ENCODE data around the gene NUP210. TPM values are rescaled to one million over a fixed set of nuclear protein-coding genes. Genes with fewer than 3 reads are reported as not detected.

NUP210 gene
- polyA plus RNA-seq, 1 donor: 8.7 TPM

DNA sequence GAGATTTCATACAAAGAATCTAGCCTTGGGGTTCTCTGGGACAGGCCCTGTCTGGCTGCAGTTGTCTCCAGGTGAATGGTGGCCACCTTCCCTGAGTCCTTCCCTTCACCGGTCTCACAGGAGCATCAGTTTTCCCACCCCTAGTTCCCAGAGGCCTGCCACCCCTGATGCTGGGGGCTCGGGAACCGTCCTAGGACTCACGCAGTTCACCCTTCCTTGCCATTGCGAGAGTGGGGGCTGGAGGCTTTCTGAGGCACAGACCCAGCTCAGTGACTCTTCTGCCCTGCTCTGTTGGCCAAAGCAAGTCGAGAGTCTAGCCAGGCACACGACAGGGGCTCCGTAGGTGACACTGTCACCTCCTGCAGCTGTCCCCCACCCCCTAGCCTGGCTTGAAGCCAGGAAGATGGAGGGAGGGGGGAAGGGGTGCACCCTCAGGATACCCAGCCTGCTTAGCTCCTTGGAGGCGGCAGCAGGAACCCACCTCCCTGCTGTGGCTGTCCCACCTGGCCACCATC lies 130.3 kb downstream of the NUP210 start:
- DNase-seq (ENCODE audit: low read depth): no peak

DNA sequence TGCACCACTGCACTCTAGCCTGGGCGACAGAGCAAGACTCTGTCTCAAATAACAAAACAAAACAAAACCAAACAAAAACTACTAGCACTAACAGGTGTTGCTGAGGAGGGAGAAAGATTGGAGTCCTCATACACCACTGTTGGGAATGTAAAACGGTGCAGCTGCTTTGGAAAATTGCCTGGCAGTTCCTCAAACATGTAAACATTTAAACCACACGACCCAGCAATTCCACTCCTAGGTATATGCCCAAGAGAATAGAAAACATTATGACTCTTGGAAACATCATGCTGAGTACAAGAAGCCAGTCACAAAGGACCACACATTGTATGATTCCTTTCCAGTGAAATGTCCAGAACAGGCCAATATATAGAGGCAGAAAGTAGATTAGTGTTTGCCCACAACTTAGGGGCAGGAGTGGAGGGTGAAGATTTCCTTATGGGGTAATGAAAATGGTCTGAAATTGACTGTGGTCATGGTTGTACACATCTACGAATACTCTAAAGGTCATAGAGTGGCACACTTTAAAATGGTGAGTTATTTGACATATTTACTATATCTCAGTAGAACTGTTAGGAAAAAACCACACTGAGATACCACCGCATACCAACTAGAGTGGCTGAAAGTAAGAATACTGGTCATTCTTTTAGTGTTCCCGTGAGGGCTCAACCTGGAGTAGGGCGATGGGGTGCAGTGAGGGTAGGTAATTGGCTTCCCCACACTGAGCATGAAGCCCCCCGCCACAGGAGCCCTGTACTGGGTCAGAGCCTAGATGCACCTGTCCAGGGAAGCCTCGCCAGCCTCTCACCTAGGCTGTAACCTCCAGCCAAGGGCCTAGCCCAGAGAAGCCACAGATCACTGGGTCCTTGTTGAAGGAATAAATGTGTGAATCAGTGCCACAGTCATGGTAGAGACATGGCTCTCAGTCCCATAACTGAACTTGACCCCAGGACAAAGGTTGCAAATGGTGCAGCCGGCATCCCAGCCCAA lies 131.1 kb downstream of the NUP210 start:
- no peak for DNase-seq (ENCODE audit: low read depth)

DNA sequence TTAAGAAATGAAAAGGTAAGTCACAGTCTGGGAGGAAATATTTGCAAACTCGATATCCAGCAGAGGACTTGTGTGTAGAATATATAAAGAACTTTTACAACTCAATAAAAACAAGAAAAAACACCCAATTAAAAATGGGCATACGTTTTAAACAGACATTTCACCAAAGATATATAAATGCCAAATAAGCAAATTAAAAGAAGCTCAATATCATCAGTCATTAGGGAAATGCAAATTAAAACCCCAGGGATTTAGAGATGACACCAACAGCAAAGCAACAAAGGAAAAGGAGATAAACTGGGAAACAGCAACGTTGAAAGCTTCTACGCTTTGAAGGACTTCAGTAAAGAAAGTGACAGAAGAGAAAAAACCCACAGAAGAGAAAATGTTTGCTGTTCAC lies 132.3 kb downstream of the NUP210 start:
- DNase-seq (ENCODE audit: low read depth): no peak

DNA sequence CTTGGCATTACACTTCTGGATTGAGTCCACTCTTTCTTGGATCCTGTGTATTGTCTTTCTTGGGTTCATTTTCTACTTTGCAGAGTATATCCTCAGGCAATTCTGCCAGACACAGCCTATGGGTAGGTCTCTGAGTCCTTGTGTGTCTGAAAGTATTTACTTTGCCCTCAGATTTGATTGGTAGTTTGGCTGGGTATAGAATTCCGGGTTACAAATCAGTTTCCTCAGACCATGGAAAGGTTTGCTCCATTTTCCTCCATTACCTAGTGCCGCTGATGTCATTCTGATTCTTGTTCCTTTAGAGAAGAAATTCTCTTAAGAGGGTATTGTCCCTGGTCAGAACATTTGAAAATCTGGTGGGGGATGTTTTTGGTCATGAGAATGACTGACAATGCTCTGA lies 133.2 kb downstream of the NUP210 start:
- DNase-seq (ENCODE audit: low read depth): no peak

DNA sequence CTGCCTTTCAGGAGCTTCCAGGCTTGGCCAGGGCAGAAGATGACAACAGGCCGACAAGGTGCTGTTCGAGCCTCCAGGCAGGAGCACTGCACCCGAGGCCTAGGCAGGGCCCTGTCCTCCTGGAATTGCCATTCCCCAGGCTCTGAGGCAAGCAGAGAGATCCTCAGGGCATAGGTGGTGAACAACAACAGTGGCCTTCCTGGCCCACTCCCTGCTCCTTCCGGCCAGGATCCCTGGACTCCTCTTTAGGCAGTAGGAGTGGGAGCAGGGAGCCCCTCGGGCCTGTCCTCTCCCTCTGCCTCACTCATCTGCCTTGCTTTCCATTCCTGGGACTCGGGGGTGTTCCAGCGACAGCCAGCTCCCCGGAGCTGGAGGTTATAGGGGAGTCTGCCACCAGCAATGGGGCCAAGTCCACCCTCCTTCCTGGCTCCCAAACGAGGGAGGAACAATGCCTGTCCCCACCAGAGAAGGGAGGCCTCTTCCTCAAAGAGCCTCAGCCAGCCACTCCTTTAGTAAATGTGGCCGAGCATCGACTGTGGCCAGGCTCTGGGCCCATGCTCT lies 135.0 kb downstream of the NUP210 start:
- DNase-seq (ENCODE audit: low read depth): no peak

DNA sequence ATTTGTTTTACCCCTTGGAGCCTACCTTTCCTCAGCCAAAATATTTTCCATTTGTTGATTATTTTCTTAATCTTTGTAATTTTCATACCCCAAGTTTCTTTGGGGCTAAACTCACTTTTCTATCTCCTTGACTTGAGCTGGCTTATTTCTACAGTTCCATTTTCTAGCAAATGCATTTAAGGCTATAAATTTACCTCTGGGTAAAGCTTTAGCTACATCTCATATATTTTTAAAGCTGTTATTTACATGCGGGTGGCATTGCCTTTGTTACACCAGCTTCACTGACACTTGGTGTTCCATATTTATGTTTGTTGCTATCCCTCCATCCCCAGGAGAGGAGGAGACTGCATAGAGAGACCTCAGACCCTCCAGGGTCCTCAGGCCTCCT lies 136.3 kb downstream of the NUP210 start:
- DNase-seq (ENCODE audit: low read depth): no peak

DNA sequence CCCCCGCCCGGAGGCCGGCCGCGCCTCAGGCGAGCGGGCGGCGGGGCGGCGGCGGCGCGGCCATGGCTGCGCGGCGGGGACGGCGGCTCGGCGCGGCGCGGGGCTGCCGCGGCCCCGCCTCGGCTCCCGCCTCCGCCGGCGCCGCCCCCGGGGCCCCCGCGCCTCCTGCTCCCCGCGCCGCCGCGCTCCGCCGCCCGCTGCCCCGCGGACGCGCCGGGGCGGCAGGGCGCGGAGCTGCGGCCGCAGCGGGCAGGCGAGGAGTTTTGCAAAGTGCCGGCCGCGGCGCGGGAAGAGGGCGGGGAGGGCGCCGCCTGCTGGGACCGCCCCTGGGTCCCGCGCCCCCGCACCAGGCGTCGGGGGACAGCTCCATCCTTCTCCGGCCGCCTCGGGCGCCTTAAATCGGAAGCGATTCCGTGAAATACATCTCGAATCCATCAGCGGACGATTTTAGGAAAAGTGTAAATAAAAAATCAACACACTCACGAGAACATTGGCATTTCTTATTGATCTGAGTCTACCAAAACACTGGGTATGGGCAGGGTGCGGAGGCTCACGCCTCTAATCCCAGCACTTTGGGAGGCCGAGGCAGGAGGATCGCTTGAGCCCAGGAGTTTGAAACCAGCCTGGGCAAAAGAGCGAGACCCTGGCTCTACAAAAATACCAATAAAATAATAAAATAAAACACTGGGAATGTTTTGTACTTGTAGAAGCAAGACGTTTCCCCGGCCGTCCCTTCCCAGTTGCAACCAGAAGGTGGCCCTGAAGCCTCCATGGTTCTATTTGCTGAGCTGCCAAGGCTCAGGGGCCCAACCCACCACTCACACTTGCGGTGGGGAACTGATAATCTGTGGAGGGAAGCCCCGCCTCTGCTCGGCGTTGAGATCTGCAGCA lies 136.9 kb downstream of the NUP210 start:
- DNase-seq (ENCODE audit: low read depth): no peak

DNA sequence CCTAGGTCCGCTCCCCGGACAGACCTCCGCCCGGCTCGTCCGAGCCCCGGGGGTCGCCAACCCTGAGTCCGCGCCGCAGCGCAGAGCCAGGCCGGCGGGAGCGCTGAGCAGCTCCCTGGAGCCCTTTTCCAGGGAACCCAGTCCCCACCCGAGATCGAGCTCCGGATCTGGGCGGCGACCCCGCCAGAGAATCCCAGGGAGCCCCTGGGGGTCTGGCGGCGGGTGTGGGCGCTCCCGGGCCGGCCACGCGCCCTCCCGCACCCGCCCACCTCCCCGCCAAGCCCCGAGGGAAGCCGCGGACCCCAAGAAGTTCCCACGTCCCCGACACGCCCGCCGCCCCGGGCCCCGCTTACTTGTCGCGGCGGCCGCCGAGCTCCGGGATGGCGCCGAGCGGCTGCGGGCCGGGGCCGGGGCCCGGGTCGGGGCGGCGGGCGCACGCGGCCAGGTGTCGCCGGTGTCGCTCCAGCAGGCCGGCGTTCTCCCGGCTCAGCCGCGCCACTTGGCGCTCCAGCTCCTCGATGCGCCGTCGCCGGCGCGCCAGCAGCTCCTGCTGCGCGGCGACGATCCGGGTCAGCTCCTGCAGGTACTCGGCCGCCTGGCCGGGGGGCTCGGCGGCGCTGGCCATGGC lies 137.7 kb downstream of the NUP210 start:
- no peak for DNase-seq (ENCODE audit: low read depth)

DNA sequence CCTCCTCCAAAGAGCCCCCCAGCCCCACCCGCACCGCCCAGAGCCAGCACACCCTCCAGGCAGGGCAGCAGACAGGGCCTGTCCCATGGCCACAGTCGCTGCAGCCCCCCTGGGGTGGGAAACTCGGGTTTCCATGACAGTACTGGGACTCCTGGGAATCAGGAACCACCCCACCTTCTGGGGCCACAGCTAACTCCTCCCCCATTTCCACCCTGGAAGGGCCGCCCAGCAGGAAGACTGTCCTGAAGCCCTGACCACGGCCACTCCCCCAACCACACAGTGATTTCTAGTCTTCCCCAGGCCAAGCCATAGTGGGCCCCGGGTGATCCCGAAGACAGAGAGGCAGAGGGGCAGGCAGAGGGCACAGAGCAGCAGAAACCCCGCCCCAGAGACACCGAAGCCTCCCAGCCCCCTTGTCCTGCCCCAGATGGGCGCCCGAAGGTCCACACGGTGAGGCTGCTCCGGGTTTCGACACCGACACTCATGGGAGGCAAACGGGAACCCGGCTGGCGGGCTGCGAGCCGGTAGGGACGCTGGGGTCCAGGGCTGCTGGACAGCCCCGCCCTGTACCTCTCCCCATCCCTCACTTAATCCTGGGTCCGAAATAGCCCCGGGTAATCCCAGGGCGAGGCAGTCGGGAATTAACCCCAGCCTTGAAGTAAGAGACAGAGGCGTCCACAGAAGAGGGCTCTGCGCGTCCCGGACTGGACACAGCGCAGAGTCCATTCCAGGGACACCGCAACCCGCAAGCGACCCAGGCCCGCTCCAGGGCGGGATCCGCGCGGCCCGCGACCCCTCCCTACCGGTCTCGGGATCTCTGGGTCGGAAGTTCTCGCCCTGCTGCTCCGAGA lies 138.4 kb downstream of the NUP210 start:
- DNase-seq (ENCODE audit: low read depth): no peak

DNA sequence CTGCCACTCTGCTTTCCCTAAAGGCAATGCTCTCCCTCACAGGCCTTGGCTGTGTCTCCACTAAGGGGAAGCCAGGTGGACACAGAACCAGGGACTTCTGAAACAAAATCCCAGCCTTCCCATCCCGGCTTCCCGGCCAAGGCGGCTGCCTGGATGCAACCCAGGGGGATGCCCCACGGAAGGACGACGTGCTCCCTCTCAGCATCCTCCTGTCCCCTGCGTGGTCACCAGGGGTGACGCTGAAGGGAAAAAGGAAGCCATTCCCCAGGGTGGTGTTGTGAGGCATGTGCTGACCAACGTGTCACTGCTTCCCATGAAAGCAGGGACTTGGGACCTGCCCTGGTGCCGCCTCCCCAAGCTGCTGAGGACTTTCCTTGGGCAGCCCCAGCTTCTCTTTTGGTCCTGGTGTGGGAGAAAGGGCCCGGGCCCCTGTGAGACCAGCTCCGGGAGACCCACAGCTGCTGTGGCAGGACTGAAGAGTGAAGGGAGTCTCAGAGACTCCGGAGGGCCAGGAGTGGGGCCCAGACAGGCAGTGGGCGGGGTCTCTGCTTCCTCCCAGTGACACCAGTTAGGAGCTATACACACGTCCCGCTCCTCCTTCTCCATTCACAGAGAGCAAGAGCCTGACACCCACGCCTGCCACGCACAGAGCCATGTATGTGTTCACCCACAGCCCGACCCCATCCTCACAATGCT lies 139.2 kb downstream of the NUP210 start:
- no peak for DNase-seq (ENCODE audit: low read depth)

DNA sequence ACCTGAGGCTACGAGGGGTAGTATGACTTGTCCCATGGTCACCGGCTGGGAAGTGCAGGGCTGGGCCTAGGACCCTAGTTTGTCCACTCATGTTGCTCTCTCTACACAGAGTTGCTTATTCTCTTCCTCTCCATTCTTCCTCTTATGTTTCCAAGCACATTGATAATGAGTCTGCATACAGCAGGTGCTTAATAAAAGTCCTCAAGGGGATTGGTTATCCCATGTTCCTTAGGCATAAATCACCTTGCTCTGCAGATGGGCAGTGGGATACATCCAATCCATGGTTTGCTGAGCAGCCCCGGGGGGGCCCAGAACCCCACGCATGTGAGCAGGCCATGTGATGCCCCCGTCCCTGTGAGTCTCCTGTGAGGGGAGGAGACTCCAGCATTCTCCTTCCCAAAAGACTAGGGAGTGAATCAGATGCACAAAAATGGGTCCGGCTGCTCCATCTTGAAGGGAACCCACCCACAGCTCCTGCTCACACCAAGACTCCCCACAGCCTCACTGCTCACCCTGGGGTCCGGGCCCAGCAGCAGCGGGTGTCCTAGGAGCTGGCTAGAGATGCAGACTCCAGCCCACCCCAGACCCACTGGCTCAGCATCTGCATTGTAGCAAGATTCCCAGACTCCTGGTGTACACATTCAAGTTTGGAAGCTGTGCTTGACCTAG lies 139.9 kb downstream of the NUP210 start:
- DNase-seq (ENCODE audit: low read depth): no peak

DNA sequence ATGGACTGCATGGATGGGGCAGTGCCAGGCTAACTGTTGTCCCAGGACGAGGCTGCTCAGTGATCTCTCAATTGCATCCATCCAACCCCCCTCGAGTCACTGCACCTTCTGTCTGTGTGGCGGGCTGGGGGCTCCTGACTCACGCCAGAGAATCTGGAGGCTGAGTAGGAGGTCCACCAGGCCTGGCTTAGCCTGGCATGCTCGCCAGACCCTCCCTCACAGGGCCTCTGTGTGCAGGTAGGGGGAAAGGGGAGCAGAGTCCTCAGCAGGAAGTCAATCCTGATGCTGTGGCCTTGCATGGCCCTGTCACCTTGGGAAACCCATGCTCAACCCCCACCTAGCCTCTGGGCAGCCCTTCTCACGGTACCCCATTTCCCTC lies 140.6 kb downstream of the NUP210 start:
- DNase-seq (ENCODE audit: low read depth): no peak

DNA sequence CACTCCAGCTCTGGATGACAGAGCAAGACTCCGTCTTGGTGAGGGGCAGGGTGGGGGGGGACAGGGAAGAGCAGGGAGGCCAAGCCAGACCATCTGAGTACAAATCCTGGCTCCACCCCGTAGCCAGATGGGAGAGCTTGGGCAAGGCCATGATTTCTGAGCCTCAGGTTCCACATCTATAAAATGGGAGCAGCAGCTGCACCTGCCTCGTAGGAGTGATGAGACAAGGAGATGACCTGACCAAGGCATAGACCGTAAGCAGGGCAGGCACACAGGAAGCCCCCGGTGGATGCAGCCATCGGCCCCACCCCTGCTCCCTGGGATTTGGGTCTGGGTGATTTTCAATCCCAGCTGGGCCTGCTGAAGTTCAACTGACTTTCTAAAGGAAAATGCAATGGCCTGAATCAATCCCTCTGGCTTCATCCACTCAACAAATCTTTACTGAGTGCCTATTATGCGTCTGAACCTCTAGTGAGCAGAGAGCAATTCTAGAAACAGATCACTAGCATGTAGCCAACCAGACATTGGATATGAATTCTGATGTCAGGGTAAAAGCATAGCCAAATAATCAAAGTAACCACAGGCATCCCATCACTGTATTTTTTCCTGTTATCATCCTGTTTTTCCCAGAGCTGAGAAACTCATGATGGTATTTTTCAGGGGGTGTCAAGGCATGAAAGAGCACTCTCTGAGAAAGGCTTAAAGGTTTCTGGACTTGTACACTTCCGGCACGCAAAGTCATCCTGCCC lies 141.2 kb downstream of the NUP210 start:
- no peak for DNase-seq (ENCODE audit: low read depth)

DNA sequence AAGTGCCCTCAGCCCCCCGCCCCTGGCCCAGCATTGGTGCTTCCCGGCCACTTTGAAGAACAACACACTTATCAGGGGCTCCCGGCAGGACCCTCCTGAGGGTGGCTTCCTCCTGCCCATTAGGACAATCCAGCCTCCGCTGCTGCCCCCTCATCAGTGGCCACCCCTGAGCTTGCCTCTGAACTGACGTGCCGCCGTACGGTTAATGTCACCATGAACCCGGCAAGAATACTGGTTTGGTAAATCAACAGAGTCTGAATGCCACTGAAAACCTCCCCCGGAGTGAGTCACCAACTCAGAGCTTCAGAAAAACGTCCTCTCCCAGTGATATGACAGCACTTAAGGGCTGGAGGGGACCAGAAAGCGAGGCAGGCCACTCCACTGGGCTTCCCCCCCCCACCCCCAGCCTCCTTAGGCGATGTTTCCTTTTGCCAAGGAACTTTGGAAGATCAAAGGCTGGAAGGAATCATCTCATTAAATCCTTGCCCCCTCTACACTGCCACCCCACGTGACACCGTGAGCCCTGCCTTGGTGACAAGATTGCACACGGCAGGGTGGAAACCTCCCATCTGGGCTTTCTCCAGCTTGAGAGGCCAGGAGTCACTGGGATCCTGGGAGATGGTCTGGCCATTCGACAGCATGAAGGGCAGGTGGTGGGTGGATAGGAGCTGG lies 142.1 kb downstream of the NUP210 start:
- no peak for DNase-seq (ENCODE audit: low read depth)

DNA sequence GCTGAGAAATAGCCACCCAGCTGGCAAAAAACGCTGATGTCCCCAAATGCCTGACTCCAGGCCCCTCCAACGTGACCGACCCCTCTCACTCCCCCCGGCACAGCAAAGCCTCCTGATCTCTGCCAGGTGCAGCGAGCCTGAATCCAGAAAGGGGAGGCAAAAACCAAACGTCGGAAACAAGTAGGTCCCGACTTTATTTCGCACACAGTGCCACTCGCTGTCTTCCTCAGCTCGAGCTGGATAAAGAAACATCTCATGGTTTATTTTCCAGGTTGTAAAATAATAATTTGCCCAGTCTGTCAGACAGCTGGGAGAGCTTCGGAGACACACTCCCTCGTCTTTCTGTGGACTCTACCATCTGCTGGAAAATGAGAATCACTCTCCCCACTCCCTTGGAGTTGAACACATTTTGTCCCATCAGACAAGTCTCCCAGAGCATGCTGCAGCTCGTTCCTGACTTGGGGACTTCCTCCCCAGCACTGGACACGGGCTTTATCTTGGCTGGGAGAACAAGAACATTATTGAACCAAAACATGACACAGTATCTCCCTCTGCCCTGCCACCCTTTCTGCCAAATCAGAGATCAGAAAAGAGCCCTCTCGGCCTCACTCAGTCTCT lies 142.8 kb downstream of the NUP210 start:
- no peak for DNase-seq (ENCODE audit: low read depth)

DNA sequence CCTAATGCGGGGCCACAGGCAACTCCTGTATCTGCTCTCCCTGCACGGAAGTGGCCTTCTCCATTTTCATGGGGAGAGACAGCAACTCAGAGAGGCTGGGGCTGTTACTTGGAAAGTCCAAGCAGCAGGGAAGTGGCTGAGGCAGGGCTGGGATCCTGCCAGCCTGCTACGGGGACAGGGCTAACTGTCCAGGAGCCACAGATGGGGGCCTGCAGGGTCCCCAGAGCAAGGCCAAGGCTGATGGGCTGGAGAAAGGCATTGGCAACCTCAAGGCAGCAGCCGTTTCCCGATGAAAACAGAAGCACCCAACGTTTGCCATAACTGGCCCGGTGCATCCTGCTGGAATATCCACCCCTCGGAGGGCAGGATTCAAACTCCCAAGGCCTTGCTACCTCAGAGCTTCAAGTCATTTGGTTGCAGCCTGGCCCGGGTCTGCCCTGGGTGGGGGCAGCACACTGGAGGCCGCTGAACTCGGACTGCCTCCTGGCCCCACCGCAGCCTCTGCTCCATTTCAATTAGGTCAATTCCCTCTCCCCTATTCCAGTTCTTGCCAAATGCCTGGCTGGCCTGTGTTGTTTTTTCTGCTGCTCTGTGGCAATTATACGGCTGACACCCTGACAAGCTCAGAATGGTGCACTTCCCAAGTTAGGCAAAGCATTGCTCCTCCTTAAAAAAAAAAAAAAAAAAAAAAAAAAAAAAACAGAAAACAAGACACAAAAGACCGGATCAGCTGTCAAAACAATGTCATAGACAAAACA lies 143.5 kb downstream of the NUP210 start:
- no peak for DNase-seq (ENCODE audit: low read depth)
